Kidney tubule cell (primary cell): Measurements from ENCODE around the gene CFAP45.
A peak's percentile ranks its signal among the peaks of the same experiment; 100 is the strongest.

Source experiments
- DNase-seq: peaks from one replicate; pipeline ENCODE4 v3.0.0-alpha.2; 2018; ENCODE audit warnings: low spot score

The CFAP45 gene, protein sequence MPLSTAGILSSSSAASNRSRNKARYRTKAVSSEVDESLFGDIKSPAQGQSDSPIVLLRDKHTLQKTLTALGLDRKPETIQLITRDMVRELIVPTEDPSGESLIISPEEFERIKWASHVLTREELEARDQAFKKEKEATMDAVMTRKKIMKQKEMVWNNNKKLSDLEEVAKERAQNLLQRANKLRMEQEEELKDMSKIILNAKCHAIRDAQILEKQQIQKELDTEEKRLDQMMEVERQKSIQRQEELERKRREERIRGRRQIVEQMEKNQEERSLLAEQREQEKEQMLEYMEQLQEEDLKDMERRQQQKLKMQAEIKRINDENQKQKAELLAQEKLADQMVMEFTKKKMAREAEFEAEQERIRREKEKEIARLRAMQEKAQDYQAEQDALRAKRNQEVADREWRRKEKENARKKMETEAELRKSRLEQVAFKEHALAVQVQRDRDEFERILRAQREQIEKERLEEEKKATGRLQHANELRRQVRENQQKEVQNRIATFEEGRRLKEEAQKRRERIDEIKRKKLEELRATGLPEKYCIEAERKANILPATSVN

DNA sequence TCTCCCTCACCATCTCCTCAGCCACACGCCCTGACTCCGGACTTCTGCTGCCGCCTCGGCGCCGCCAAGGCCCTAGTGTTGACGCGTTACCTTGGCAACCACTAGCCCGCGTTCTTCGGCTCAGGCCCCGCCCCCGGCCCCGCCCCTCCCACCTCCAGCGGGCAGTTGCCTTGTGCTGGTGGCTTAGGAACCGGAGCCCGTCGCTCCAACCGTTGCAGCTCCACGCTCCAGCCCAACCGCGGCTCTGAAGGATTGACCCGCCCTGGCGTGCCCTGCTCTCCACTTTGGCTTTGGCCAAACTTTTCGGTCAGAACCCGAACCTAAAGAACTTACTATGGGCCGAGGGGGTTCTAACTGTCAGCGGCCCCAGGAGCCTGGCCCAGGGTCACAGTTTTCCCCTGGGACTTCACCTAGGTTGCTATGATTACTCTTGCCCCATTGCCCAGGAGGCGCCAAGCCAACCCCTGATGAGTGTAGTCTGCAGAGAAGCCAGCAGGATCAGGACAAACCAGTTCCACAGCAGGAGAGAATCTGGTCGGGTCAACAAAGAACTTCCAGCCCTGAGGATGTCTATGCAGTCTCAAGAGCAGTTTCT lies at the start of gene CFAP45:
Gene CFAP45, minus strand, starts transcription at position 80 of the 595 bp plus-strand sequence. Its CDS starts 67 bp downstream, at position 13.
- DNase-seq = peak; percentile 85

DNA sequence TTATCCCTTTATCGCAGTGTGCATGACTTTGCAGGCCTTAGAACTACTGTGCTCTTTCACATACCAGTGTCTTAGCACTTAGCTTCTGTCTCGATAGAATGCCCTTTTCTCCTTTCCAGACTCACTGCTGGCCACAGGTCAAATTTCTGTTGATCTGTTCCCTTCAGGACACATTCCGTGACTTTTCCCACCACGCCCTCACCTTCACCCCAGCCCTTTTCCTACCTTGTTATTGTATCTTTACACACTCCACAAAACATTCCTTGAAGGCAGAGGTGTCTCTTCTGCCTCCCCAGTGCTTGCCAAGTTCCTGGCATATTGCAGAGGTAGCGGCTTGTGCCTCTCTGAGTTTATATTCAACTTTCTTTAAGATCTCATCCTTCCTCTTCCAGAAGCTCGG lies 49.2 kb upstream of the CFAP45 start:
- peak; percentile 19 for DNase-seq

DNA sequence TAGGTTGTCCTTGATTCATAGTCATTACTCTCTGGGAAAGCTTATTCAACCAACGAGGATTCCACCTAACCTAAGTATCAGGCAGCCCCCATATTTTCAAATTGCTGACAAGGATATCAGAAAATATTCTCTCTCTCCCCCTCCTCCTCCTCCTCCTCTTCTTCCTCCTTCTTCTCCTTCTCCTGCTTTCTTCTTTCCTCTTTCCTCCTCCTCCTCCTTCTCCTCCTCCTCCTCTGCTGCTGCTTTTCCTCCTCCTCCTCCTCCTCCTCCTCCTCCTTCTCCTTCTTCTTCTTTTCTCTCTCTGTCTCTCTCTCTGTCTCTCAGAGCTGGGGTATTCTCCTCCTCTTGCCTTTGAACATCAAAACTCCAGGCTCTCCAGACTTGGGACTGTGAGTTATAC lies 48.0 kb upstream of the CFAP45 start:
- no peak for DNase-seq

DNA sequence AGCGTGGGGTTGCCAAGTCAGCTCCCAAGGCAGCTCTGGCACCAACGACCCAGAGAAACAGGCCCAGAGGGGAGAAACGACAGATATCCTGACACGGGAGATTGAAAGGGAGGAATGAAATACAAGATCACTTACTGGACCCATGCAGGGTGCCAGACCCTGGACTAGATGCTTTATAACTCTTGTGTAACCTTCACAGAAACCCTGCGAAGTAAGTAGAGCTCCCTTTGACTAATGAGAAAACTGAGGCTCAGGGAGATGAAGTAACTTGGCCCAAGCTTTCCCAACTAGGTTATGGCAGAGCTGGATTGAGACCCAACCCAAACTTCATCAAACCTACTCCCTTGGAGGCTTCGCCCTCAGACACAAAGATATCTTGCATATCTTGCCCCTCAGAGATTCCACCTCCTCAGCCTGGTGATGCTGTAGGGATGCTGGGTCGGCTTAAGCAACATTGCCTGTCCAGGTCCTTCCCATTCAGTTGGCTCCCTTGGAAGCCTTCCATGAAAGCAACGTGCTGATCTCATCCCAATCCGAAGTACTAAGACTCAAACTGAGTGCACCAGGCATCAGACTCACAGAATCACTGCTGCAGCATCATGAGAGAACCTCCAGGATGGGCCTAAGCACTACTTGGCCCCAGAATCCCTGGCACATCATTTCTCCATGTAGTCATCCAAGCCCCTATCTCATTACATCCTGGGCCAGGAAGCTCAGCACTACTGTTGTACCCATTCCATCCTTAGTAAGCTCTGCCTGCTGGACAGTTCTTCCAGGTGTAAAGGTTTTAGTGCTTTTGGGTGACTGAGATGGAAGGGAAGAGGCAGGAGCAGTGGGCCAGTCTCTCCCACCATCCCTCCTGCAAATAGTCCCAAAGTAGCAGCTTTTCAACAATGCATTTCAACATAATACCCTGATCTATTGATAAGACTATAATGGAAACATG lies 46.5 kb upstream of the CFAP45 start:
- DNase-seq = no peak

DNA sequence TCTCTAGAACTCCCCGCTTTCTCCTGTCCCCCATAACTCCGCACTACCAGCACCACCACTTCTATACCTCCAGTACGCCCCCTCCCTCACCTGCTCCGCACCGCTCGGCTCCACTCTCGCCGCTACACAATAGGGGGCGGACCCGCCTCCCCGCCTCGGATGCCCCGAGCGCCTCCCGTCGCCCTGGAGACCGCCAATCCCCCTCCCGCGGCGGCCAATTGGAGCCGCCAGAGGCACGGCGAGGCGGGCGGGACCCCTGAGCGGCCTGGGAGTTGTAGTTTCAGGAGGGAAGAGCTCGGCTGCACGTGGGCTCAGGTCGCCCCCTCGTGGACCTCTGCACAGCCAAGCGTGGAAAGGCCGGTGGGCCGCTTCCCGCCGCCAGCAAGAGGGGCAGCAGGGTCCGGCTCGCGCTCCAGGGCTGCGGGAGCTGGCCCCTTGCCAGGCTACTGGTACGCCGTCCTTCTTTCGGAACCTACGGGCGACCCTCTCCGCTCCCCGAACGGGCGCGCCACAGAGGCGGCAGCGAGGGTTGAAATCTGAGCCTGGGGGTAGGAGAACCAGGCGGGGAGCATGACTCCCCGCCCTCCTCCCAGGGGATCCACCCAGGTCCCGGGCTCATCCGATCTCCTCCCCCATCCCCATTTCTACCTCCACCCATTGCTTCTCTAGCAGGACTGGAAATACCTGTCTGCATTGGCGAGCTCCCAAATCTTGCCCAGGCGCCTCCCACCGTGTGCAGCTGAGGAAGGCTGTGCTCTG lies 45.7 kb upstream of the CFAP45 start, which contains the start of gene IGSF9:
Gene IGSF9, minus strand, starts transcription at position 131 of the 759 bp plus-strand sequence. CDS start 2,159 bp downstream, outside the sequence.
- DNase-seq = peak; percentile 57

DNA sequence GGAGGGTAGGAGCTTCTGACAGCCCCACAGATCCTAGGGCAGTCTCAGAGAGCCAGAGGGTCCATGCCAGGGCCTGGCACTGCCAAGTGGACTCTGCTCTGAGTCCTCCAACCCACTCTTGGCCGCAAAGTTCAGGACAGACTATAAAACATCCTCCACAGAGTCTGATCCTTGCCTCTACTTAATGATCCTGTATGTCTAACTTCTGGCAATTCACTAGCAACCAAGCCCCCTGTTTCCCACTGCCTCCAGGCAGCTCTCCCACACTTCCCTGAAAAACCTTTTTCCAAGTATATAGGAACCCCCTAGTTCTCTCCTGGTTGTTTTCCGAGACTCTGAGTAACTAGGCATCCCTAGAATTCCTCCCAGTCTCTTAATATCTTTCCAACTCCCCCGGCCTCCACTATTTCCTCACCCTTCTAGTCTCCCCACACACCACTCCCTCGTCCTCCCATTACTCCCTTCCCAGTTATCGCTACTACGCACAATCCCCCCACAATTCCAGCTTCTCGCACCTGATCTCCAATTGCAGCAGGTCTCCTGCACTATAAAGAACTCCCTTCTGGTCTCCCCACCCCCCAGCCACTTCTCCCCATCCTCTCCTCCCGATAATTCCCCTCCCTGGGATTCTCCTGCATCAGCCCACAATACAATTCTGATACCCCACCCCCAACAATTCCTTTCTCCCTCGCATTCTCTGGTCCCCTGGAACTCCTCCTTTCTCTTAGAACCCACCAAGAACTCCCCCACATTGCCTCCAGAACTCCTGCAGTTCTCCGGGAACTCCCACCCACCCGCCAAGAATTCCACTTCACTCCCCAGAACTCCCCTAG lies 44.9 kb upstream of the CFAP45 start:
- DNase-seq = no peak

DNA sequence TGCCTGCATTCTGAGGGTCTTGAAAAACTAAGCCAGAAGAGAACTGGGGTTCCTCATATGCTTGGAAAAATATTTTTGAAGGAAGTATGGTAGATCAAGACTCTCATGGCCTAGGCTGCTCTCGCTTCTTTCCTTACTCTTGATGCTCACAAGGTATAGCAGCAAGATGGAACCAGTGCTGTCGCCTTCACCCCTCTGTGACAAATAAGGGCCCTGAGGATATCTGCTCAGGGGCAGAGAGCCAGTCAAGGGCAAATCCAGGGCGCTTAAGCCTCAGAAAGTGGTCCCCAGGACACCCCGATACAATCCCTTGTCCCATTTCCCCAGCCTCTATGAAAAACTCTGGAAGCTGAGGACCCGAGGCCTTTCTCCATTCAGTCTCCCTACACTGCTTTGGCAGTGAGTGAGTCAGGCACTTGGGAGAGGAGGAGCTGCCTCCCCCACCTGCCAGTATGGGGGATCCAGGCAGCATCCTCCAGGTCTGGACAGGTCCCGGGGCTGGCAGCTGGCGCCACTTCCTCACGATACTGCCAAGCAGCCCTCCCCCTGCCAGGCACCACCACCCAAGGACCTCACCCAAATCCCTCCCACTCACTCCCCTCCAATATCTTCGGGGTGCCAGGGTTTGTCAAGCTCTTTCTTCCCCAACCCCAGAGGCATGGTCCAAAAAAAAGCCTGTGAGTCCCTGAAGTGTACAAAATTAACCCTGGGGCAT lies 44.1 kb upstream of the CFAP45 start:
- DNase-seq = no peak

DNA sequence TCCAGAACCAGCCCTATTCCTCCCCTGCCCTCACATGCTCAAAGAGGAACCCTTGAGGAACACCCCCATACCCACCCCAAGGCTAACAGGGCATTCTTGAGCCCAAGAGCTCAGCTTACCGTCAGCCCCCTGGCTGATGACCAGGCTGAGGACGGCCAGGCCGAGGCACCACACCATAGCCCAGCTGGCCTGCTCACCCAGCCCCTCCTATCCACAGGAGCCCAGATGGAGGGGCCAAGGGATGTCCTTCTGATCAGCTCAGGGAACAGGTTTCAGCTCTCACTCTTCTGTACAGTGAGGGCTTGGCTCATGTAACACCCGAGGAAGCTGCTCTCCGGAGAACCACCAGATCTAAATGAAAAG lies 43.3 kb upstream of the CFAP45 start:
- no peak for DNase-seq

DNA sequence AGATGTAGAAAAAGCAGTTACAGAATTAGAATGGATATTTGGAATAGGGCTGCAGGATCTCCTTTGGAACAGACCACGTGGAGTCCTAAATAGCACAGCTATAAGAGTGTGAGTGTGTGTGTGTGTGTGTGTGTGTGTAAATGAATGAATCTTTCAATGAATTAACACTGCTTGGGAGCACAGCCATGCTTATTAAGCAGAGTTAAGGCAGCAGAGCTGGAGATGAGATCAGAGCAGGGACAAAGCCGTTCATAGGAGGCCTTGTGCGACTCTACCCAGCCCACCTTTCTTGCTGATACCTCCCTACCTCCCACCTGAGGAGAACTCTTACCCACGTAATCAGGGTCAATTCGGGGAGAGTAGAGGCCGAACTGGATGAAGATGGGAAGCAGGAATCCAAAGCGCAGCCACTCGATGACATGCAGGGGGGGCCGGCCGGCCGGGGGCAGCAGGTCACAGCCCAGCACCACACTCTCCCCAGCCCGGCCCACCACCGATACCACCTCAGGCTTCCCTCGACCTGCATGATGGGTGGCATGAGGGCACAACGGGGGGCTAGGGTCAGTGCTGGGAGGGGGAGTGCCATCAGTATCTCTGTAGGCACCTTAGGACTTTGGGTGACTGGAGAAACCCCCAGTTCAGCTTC lies 42.8 kb upstream of the CFAP45 start:
- no peak for DNase-seq

DNA sequence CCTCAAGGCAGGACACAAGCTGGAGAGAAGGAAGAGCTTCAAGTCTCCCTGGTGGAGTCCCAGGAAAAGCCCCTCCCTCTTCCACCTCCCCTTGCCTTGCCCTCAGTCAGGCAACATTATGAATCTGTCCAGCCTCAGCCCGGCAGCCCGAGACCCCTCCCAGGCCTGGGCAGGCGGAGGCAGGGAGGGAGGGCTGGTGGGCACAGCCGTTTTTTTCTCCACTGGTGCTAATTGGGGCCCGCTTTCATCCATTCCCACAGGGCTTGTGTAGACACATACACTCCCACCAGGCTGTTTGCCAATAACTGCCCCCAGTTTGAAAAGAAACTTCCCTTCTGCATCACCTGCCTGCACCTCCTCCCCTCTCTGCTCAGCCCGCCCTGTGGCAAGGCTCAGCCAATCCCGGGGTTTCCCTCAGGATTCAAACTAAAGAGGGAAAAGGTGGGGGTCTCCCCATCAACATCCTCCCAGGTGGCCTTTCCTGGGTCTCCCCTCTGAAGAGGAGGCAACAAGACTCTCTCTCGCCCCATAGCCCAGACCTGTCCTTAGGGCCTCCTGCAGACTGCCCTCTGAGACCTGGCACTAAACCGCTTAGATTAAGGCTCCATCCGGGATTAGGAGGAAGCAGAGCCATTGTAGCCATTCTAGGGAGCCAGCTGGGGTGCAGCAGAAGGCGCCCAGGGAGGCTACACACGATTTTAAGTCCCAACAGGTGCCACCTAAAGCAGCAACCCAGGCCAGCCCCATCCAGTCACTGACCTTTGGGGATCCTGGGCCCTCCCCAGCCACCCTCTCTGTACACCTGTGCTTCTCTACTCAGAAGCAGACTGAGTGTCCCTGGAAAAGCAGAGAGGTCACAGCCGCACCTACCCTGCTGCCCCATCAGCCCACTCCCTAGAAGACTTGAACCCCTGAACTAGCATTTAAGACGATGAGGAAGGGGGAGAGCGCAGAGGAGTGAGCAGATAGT lies 41.9 kb upstream of the CFAP45 start:
- DNase-seq = no peak

DNA sequence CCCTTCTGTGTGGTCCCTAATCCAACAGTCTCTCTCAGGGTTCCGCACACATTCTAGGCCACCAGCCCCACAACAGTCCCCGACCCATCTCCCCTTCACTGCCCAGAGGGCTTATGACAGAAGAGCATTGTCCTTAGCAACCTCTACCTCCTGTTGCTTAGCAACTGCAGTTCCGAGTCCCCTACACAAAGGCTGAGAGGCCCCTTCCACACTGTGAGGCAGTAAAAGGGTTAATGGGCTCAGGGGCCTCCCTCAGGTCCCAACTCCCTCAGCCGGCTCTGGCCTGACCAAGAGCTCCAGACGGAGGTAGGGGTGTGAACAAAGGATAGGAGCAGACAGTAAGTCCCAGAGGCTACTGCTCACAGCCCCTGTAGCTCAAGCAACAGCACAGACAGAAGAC lies 41.2 kb upstream of the CFAP45 start:
- DNase-seq = no peak

DNA sequence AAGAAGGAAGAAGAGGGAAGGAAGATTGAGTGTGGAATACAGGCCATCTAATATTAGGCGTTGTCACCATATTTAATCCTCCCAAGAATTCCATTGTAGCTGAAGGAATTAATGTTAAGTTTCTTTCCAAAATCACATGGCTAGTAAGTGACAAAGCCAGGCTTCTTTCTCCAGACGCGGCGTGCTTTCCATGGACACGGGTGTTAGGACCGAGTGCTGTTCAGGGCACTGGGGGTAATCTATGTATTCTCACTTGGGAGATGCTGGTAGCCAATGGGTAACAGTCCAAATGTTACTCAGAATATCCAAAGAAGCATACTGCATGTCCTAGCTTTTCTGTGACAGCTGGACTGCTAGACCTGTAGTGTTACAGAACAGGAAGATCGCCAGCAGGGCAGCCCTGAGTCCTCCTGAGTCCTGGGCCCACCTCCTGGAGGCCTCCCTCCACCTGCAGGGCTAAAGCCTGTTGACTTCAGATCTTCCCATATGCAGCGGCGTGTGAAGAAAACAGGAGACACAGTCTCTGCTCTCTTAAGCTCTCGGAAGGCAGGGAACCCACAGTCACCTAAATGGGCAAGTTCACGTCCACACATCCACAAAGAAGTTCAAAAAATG lies 40.1 kb upstream of the CFAP45 start:
- no peak for DNase-seq

DNA sequence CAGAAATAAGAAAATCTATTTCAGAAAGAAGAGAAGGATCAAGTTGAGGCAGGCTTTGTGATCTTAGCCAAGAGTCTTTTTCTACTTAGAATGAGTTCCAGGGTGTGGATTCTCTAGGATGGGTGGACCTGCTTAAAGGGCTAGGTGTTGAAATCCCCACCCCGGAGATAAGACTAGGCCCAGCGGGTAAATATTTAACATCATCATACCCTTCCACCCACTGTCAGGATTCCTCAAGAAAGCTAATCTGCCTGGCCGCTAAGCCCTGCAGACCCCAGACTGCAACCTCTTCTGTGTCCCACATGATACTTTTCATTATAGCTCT lies 39.7 kb upstream of the CFAP45 start:
- no peak for DNase-seq

DNA sequence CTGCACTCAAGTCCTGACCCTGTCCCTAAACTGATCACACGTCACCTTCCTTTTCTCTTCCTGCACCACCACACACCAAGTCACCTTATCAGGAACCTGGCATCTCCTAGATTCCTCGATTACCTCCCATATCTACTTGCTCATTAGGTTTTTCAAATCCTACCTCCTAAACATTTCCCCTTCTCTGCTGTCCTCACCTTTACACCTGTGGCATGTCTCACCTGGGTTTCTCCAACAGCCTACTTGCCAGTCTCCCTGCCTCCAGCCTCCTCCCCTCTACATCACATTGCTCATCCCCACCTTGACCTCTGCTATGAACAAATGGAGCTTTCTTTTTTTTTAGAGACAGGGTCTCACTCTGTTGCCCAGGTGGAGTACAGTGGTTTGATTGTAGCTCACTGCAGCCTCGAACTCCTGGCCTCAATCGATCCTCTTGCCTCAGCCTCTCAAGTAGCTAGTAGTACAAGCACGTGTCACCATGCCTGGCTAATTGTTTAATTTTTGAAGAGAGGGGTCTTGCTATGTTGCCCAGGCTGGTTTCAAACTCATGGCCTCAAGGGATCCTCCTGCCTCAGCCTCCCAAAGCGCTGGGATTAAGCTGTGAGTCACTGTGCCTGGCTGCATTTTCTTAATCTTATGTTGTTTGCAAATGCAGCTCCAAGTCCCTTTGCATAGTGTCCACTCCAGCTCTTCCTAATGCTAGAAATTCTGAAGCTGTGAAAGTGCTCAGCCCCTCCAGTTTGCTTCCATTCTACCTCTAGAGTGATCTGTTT lies 39.1 kb upstream of the CFAP45 start:
- no peak for DNase-seq

DNA sequence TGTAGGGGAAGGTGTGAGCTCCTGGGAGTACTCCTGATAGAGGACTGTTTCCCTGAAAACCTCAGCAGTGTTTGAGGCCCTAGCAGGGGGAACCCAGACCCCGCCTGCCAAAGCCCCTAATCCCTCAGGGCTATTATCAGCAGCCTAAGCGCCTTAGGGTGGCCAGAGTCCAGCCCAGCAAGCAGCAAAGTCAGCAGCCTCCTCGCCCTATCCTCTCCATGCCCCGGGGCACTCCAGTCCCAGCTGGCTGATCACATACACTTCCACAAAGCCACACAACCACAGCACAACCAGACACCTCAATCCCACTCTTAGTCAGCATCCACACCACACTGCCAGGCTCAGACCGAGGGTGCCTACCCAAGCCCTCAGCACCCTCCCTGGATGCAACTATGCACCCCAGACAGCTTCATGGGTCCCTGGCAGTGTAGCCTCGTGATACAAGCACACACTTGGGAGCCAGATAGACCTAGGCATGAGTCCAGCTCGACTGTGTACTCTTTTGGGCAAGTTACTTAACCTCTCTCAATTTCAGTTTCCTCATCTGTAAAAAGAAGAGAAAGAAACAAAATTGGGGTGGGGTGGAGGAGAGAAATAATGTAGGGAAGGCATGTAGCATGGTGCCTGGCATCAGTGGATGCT lies 38.4 kb upstream of the CFAP45 start:
- no peak for DNase-seq

DNA sequence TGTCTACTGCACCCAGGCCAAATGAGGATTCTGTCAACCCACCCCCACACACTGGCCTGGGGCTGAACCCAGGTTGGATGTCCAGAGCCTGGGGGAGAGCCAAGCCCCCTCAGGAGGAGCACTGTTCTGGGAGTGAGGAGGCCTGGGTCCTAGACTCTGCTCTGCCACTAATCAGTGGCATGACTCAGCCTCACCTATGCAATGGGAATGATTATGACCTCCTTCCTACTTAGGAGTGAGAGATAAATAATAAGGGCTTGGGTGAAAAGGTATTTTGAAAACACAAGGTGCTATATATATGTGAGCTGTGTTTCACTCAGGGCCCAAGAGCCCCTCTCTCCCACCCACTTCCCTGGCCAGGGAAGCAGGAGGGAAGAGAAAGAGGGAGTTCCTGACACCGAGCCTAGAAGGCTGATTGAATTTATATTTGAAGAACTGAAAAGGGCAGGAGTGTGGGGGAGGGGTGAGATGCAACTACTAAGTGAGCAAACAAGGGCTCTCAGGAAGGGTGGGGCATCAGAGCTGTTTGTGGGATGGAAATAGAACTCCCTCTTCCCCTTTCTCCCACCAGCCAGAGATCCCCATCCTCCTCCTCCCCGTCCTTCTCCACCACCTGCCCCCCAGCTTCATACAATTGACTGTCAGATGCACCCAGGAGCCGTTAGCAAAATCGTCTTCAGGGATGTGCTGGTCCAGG lies 37.2 kb upstream of the CFAP45 start:
- no peak for DNase-seq
